Chondrocyte (in vitro differentiated cells): ENCODE data around the gene DHRS4L2. TPM values are rescaled to one million over a fixed set of nuclear protein-coding genes. Genes with fewer than 3 reads are reported as not detected.

Source experiments
- DNase-seq: peaks from one replicate; pipeline ENCODE4 v3.0.0; 2021; ENCODE audit warnings: mixed read lengths, low spot score
- H3K27ac Mint-ChIP-seq: one replicate; pipeline ENCODE4 v1.8.0; 2021; ENCODE audit warnings: mild to moderate bottlenecking, moderate library complexity, mixed read lengths; ENCODE audit not compliant: unreplicated experiment
- H3K27me3 Mint-ChIP-seq: 2 replicates; pipeline ENCODE4 v1.8.0; 2021; ENCODE audit warnings: low read depth, mixed read lengths
- H3K36me3 Mint-ChIP-seq: 2 replicates; pipeline ENCODE4 v1.8.0; 2021; ENCODE audit warnings: low read depth, mixed read lengths
- H3K4me1 Mint-ChIP-seq: 2 replicates; pipeline ENCODE4 v1.8.0; 2021; ENCODE audit warnings: low read depth, mild to moderate bottlenecking, mixed read lengths
- H3K4me3 Mint-ChIP-seq: one replicate; pipeline ENCODE4 v1.8.0; 2021; ENCODE audit warnings: mild to moderate bottlenecking, moderate library complexity, mixed read lengths; ENCODE audit not compliant: unreplicated experiment
- H3K9me3 Mint-ChIP-seq: 2 replicates; pipeline ENCODE4 v1.8.0; 2021; ENCODE audit warnings: low read depth, mixed read lengths
- total RNA-seq: library from RNA; stranded (reverse); gene quantifications from 3 replicates; pipeline ENCODE4 v1.2.1, GENCODE V29; 2021
- TF ChIP-seq, protein P1 (sequence below): fragments of 200-600 bp; sonication (generic); IDR thresholded peaks from 2 replicates; pipeline ENCODE4 v1.5.0; 2021; ENCODE audit warnings: antibody characterized with exemption, mild to moderate bottlenecking, moderate library complexity

Gene DHRS4L2
- total RNA-seq, 1 donor from 2014 or later: 13.9 TPM

DNA sequence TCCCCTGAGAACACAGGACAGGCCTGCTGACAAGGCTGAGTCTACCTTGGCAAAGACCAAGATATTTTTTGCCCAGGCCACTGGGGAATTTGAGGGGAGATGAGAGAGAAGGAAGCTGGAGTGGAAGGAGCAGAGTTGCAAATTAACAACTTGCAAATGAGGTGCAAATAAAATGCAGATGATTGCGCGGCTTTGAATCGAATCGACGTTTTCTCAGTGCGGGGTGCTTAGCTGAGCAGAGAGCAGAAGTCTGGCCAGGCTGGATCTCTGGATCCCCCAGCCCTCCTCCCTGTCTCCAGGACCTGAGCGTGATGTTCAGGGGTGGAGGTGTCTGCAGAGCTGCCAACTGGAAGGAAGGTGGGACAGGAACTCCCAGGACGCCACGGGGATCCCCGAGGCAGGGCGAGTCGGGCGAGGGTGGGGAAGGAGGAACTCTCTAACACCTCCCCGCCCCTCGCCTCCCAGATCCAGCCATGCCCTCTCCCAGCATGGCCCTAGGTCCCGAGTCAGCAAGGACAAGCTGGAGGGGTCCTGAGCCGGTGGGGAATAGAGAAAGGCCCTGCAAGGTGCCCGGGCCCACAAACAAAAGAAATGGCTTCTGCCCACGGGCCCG is 62.6 kb downstream of the DHRS4L2 start:
- TF ChIP-seq, protein P1, sequence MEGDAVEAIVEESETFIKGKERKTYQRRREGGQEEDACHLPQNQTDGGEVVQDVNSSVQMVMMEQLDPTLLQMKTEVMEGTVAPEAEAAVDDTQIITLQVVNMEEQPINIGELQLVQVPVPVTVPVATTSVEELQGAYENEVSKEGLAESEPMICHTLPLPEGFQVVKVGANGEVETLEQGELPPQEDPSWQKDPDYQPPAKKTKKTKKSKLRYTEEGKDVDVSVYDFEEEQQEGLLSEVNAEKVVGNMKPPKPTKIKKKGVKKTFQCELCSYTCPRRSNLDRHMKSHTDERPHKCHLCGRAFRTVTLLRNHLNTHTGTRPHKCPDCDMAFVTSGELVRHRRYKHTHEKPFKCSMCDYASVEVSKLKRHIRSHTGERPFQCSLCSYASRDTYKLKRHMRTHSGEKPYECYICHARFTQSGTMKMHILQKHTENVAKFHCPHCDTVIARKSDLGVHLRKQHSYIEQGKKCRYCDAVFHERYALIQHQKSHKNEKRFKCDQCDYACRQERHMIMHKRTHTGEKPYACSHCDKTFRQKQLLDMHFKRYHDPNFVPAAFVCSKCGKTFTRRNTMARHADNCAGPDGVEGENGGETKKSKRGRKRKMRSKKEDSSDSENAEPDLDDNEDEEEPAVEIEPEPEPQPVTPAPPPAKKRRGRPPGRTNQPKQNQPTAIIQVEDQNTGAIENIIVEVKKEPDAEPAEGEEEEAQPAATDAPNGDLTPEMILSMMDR: no peak
- Mint-ChIP-seq H3K36me3 (no peaks in the 10 kb centered on the region), H3K27me3 (peaks cover 39% of the 10 kb centered on the region), H3K27ac (no peak overlapping the region), H3K4me3 (peak overlapping the region; percentile 70), H3K9me3 (no peaks in the 10 kb centered on the region), H3K4me1 (peaks cover 12% of the 10 kb centered on the region)
- no peak for DNase-seq

DNA sequence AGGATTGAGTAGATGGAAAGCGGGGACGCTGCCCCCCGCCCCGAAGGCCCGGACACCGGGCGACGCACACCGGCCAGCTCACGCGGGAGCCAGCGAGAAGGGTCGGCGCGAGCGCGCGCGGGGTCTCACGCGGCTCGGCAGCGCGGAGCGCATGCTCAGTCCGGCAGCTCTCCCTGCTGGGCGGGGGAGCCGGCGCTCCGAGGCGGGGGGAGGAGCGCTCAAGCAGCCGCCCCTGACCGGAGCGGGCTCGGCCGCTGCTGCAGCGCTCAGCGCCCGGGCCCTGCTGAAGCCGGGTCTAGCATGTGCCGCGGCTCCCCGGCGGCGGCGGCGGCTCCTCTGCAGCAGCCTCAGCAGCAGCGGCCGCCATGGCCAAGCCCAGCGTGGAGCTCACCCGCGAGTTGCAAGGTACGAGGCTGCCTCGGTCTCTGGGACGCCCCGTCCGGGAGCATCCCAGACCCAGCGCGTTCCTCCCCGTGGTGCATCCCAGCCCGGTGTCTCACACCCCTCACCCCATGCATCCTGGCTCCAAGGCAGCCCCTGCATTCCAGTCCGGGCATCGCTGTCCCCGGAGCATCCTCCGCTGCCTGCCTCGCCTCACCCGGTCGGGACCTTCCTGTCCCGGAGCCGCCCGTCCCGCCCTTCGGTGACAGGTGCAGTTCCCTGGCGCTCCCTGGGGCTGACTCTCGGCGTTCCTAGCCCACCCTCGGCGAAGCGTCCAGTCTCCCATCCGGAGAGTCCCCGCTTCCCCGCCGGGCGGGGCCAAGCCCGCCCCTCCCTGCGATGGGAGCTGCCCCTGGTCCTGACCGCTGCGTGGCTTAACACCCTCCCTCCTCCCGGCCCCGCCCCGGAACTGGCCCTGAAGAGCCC is 63.3 kb downstream of the DHRS4L2 start, which contains the start of gene CARMIL3:
TSS of gene CARMIL3 (plus strand) at position 221 of the 867 bp plus-strand sequence. CDS start at position 366, 145 bp downstream.
- H3K4me1 Mint-ChIP-seq: peaks cover 12% of the 10 kb centered on the region

DNA sequence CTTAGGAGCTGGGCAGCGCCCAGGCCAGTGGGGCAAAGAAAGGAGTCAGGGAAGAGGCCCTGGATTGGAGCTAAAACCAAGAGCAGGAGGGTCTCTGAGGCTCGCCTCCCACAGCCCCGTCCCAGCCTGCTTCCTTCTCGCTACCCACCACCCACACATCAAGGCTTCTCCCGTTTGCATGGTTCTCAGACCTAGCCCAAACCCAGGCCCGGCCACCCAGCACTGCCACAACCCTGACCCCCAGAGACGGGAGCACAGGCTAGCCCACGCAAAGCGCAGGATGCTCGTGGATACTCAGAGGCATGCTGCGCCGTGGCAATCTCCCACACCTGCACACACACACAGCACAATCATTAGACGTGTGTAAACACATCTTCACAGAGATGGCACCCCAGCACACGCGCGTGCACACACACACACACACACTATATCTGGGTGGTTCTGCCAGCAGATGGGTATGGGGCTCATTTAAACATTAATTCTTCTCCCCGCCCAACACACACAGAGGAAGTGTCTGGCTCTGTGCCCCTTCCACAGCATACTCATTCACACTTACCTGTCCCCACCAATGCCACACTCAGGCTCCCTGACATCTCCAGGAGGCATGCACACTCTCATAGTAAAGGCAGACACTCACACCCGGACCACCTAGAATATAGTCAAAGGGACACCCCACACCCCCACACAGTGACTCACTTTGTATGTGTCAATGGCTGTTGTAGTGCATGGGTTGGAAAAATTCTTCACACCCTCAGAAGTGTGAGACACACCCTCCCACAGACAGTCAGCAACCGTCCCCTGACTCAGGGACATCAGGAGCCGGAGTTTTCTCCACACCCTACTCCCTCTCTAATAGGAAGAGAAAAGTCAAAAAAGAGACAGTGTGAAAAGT is 64.2 kb downstream of the DHRS4L2 start:
- no peaks in the 10 kb centered on the region for H3K9me3 Mint-ChIP-seq
- no peak overlapping the region for H3K27ac Mint-ChIP-seq
- H3K36me3 Mint-ChIP-seq: no peaks in the 10 kb centered on the region
- H3K27me3 Mint-ChIP-seq: peaks cover 37% of the 10 kb centered on the region
- H3K4me1 Mint-ChIP-seq: peaks cover 12% of the 10 kb centered on the region
- TF ChIP-seq, protein P1: no peak
- peak overlapping the region; percentile 66 for H3K4me3 Mint-ChIP-seq
- no peak for DNase-seq

More for the DNA sequence above, 63.3 kb downstream of the DHRS4L2 start, which contains the start of gene CARMIL3:
- peak within 1 kb of the TSS; percentile 70 for H3K4me3 Mint-ChIP-seq
- no peaks in the 10 kb centered on the region for H3K36me3 Mint-ChIP-seq
- no peaks in the 10 kb centered on the region for H3K9me3 Mint-ChIP-seq
- DNase-seq: no peak
- peaks cover 39% of the 10 kb centered on the region for H3K27me3 Mint-ChIP-seq
- no peak within 1 kb of the TSS for H3K27ac Mint-ChIP-seq
- TF ChIP-seq, protein P1: no peak

DNA sequence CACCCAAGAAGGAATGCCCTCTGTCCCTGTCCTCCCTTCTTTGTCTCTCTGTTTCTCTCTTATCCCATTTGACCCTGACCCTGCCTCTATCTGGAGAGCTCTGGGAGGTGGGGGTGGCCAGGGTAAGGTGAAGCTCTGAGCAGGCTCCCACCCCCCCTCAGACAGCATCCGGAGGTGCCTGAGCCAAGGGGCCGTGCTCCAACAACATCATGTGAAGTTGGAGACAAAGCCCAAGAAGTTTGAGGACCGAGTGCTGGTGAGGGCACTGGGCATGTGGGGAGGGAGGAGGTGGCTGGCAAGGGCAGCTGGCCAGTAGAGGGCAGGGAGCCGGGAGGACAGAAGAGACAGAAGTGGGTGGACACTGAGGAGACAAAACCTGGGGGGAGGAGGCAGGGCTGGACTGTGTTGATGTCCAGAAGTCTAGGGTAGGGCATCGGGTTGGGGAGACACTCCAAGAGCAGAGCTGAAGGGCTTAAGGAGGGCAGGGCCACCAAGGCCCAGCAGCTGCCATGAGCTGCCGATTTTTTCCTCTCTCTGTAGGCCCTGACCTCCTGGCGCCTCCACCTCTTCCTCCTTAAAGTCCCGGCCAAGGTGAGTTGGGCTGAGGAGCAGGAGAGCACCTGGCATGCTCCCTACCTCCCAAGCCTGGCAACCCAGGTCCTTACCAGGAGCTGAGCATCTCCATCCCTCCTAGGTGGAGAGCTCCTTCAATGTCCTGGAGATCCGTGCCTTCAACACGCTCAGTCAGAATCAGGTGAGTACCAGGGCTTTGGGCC is 65.0 kb downstream of the DHRS4L2 start:
- H3K4me3 Mint-ChIP-seq: no peak overlapping the region
- H3K4me1 Mint-ChIP-seq: peaks cover 12% of the 10 kb centered on the region

More for the DNA sequence above, 65.0 kb downstream of the DHRS4L2 start:
- Mint-ChIP-seq H3K36me3 (no peaks in the 10 kb centered on the region), H3K27me3 (peaks cover 34% of the 10 kb centered on the region), H3K9me3 (no peaks in the 10 kb centered on the region), H3K27ac (no peak overlapping the region)
- TF ChIP-seq, protein P1: no peak
- no peak for DNase-seq
